Pancreas (tissue), 10 donors: ENCODE measurements around the gene ARPC4. TPM values are rescaled to one million over a fixed set of nuclear protein-coding genes. Genes with fewer than 3 reads are reported as not detected.

Experiments
- ATAC-seq, 4 donors: fragments of 200-7000 bp; cut with Tn5 transposase; one replicate each; pipeline versions ENCODE4 v1.8.0 to v1.9.1; 2020; ENCODE audit warnings: mild to moderate bottlenecking in 4 of 4, moderate library complexity in 4 of 4
- DNase-seq, 6 donors: peaks; one replicate each; pipeline ENCODE4 v3.0.0-alpha.2; 2020
- FAIRE-seq: peaks from 2 replicates; lab custom pipeline; 2012; peaks lifted over from hg19 to GRCh38; lab: Jason Lieb, UNC
- H3K27ac ChIP-seq, 4 donors: fragments of 200-600 bp; sonication (generic); 1 replicate in 3 of 4; 2 replicates in 1 of 4; pipeline versions ENCODE4 v1.5.0 to v1.8.0; 2020
- H3K27me3 ChIP-seq, 4 donors: fragments of 200-600 bp; one replicate each; pipeline ENCODE4 v1.8.0; 2021
- H3K36me3 ChIP-seq, 3 donors: fragments of 200-600 bp; sonication (generic) in 1 of 3; one replicate each; pipeline versions ENCODE4 v1.5.0 to v1.8.0; 2020 to 2021
- H3K4me1 ChIP-seq, 3 donors: fragments of 200-600 bp; one replicate each; pipeline ENCODE4 v1.8.0; 2021
- H3K4me3 ChIP-seq, 4 donors: fragments of 200-600 bp; sonication (generic) in 2 of 4; one replicate each; pipeline versions ENCODE4 v1.5.0 to v1.8.0; 2020 to 2021
- H3K9me3 ChIP-seq, 4 donors: fragments of 200-600 bp; one replicate each; pipeline ENCODE4 v1.8.0; 2021
- CTCF ChIP-seq, 4 donors: fragments of 200-600 bp; sonication (generic) in 3 of 4; IDR thresholded peaks; one replicate each; pipeline versions ENCODE4 v1.5.0 to v1.8.0; 2021; ENCODE audit warnings: antibody characterized with exemption in 4 of 4
- WGBS, 2 donors: extraction: QIAGEN DNeasy Blood & Tissue Kit; methylation state at CpG; one replicate each; pipeline ENCODE4 v1.1.7; 2013; 5-methylcytosine and 5-hydroxymethylcytosine counted together
- intact Hi-C, 3 donors: fragments of 100-400 bp; cut with DNase I; formaldehyde crosslinking; loops; one replicate each; pipeline versions ENCODE4 v1.11.1 to v1.14.2; 2022
- polyA plus RNA-seq, 2 donors: library from polyadenylated mRNA; stranded (reverse); fragments of 200-250 nt; gene quantifications; one replicate each; pipeline ENCODE4 v1.2.3, GENCODE V29; 2013
- total RNA-seq, 6 donors: library from RNA; stranded (reverse); fragmentation: NEBNext Ultra II Directional in 4 of 6; extraction: Animal tissue kit (Norgen Biotek cat#: 25700) in 4 of 6; gene quantifications; one replicate each; pipeline versions ENCODE4 v1.2.1 to v1.2.4, GENCODE V29; 2021 to 2023
- donor health status: healthy with polysubstance abuse.
- donor health status: DM: no; HTN: no; CAD: no; lungs with moderate emphysema.
- donor health status: DM: no; HTN: no; CAD: no.
- donor health status: control.
- donor health status: control.
- donor health status: Bipolar disorder and iron deficiency.
- donor health status: DM: yes; HTN: yes; CAD: no.
- donor health status: DM: no; HTN: no; CAD: no.
- donor health status: DM: no; HTN: no; CAD: no.
- donor health status: DM: yes; HTN: yes; CAD: no.

ARPC4 gene
- total RNA-seq, result 10 to 100 TPM; 39.5 to 72.6 (median 53.1) TPM
- polyA plus RNA-seq, result 10 to 100 TPM; 35.0 to 44.7 TPM

GRCh38 chr3:9792405-9793160 is at the start of gene ARPC4, which contains the start of gene TADA3:
Gene ARPC4, plus strand, starts transcription at chr3:9793082. Its CDS starts 40 bp downstream, at chr3:9793122.
Gene TADA3, minus strand, starts transcription at chr3:9792473. Its CDS starts 1,007 bp downstream, at chr3:9791466.
- Histone ChIP-seq H3K36me3 (peaks cover 0 to 4% (median 0%) of the 10 kb centered on the region in 3 donors), H3K27me3 (no peaks in the 10 kb centered on the region), H3K4me3 (peak within 1 kb of the TSS; percentile 78 to 94 (median 86)), H3K4me1 (peaks cover 0 to 13% (median 3%) of the 10 kb centered on the region in 3 donors), H3K9me3 (no peaks in the 10 kb centered on the region), H3K27ac (peak within 1 kb of the TSS; percentile 84 to 90 (median 88))
- WGBS, 2 donors, result 0 to 1% methylated on average over 64 to 65 of the region's 65 CpGs
- DNase-seq, result peak; percentile 85 to 94 (median 89)
- no peak for TF ChIP-seq CTCF (IDR thresholded peaks at IDR 0.05)
- peak; percentile 93 to 98 (median 95) for ATAC-seq
- no peak for FAIRE-seq
- intact Hi-C loops, result no loop called here

GRCh38 chr3:9743548-9743947 is 49.3 kb upstream of the ARPC4 start:
- H3K4me1 ChIP-seq, result no peaks in the 10 kb centered on the region
- peaks cover 24 to 89% (median 51%) of the 10 kb centered on the region in 3 donors for H3K36me3 ChIP-seq
- ATAC-seq (no peak), FAIRE-seq (no peak), DNase-seq (no peak)
- H3K27ac ChIP-seq, result no peak overlapping the region
- H3K9me3 ChIP-seq, result no peaks in the 10 kb centered on the region
- no peak overlapping the region for H3K4me3 ChIP-seq
- H3K27me3 ChIP-seq, result no peaks in the 10 kb centered on the region
- intact Hi-C loops, result no loop called here
- no peak for TF ChIP-seq CTCF (IDR thresholded peaks at IDR 0.05)
- 96% methylated on average over 18 of the region's 18 CpGs for WGBS, 2 donors

GRCh38 chr3:9744162-9744561 is 48.7 kb upstream of the ARPC4 start:
- no peak for TF ChIP-seq CTCF (IDR thresholded peaks at IDR 0.05)
- Histone ChIP-seq H3K4me3 (no peak overlapping the region), H3K36me3 (peaks cover 24 to 84% (median 47%) of the 10 kb centered on the region in 3 donors), H3K27ac (no peak overlapping the region), H3K4me1 (peaks cover 0 to 4% (median 0%) of the 10 kb centered on the region in 3 donors), H3K9me3 (no peaks in the 10 kb centered on the region), H3K27me3 (no peaks in the 10 kb centered on the region)
- WGBS, 2 donors, result 90 to 96% methylated on average over 13 of the region's 13 CpGs
- DNase-seq, result no peak
- no peak for FAIRE-seq
- no peak for ATAC-seq
- intact Hi-C loops, result no loop called here

GRCh38 chr3:9745521-9745920 is 47.4 kb upstream of the ARPC4 start:
- no peak for FAIRE-seq
- intact Hi-C loops, result no loop called here
- WGBS, 2 donors, result 90 to 94% methylated on average over 12 of the region's 12 CpGs
- H3K4me3 ChIP-seq, result no peak overlapping the region
- no peak overlapping the region for H3K27ac ChIP-seq
- peaks cover 0 to 5% (median 1%) of the 10 kb centered on the region in 3 donors for H3K4me1 ChIP-seq
- H3K36me3 ChIP-seq, result peaks cover 18 to 71% (median 40%) of the 10 kb centered on the region in 3 donors
- ATAC-seq, result no peak
- TF ChIP-seq CTCF (IDR thresholded peaks at IDR 0.05), result no peak
- H3K27me3 ChIP-seq, result no peaks in the 10 kb centered on the region
- DNase-seq, result no peak
- H3K9me3 ChIP-seq, result no peaks in the 10 kb centered on the region

- Histone ChIP-seq H3K9me3 (no peaks in the 10 kb centered on the region), H3K27me3 (no peaks in the 10 kb centered on the region), H3K4me1 (peaks cover 0 to 9% (median 5%) of the 10 kb centered on the region in 3 donors), H3K27ac (no peak overlapping the region), H3K36me3 (peaks cover 13 to 63% (median 40%) of the 10 kb centered on the region in 3 donors), H3K4me3 (no peak overlapping the region)
- no peak for TF ChIP-seq CTCF (IDR thresholded peaks at IDR 0.05)
- ATAC-seq (no peak), FAIRE-seq (no peak), DNase-seq (no peak)
- intact Hi-C loops, result no loop called here
- 84 to 85% methylated on average over 5 of the region's 5 CpGs for WGBS, 2 donors
These were observed 46.6 kb upstream of the ARPC4 start for GRCh38 chr3:9746330-9746729.
